GM21390 (cell line): ENCODE data around the gene HMGCS1.
A peak's percentile ranks its signal among the peaks of the same experiment; 100 is the strongest.
"Not testable (repeated sequence)": the region's sequence is repeated elsewhere in the genome, so short reads cannot be mapped to it uniquely, and the experiment has no call there.

Experiments used
- ATAC-seq: cut with Tn5 transposase; IDR thresholded peaks from one replicate; pipeline ENCODE4 v1.9.1; 2021; ENCODE audit not compliant: unreplicated experiment

HMGCS1 gene

DNA sequence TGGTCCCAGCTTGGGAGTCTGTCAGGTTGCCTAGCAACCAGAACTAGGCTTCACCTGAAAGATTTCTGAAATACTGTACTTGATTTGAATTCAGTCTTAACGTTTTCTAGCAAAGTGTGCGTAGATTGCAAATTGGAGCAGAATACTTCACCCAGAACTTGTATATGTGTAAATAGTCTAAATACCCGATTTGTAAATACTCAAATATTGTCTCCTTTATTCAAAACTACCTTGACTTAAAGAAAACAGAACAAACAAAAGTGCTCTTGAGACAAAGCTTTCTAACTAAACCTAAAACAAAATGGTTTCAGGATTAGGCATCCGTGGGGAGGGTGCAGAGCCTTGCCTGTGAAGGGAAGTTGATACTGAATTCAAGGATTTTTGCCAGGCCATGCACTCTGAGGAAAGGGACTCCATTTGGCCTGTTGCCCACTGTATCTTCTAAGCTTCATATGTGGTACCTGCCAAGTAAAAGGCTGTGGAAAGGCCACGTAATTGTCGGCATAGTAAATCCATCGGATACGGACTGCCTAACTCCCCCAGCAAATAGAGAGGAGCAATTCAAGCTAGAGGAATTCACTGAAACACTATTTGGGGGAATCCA is 744 bp upstream of the HMGCS1 start:
- ATAC-seq = no peak

DNA sequence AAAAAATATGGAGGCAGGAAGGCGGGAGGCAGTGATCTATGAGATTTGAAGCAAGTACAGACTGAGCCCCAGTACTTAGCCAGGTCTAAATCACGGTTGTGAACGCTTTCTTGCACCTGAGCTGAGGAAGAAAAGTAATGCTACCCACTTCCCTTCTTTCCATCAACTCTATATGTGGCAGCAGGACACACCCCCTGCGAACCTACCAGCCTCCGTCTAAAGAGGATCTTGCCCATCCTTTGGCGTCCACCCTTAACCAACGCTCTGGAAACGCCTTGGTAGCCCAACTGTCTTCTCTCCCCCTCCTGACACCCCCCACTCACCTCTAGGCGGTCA is 545 bp downstream of the HMGCS1 start:
- ATAC-seq = peak; percentile 6

DNA sequence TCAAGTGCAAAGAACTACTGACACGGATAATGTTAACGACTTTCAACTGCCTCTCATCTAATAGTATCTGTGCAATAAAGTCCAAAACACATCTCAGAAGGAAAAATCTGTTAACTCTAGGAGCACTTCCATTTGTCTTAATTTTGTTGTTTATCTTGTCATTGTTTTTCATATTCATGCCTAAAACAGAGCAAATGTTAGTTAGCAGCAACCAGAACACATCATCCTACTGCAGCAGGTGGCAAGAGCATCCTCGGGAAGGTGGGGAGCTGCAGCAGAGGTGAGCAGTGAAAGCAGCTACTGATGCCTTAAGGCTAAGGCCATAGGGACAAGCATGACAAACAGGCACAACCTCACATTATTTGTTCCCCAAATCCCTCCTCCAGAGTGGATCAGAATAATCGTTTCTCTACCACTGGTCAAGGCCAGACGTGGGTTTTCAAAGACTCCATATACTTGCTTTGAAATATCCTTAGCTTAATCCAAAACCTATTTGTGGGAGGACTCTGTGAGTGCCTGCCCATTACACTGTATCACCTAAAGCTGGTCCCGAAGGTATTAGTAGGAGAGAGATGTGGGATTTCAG is 1.0 kb downstream of the HMGCS1 start:
- no peak for ATAC-seq

DNA sequence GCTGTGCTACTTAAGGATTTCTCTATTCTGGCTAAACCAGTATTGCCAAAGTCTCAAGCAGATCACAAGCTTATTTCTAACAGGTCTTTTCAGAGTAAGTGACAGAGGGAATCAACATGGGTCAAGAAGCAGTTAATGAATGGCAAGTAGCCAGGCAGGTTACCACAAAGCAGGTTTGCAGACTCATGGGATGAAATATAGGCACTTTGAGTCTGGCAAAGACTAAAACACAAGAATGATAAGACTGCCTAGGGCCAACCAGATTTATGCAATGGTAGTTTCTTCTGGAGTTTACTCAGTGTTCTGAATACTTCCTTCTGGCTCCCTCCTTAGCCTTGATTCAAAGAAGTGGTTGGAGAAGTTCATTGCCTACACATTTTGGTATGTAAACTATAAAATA is 3.6 kb downstream of the HMGCS1 start:
- ATAC-seq = no peak

DNA sequence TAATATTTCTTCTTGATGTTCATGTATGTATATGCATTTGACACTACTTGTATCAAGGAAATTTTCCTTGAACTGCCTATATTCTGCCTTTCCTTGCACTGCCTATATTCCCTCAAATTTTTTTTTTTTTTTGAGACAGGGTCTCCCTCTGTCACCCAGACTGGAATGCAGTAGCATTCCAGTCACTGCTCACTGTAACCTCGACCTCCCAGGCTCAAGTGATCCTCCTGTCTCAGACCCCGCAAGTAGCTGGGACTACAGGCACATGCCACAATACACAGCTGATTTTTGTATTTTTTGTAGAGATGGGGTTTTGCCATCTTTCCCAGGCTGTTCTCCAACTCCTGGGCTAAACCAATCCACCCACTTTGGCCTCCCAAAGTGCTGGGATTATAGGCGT is 4.1 kb downstream of the HMGCS1 start:
- no peak for ATAC-seq

DNA sequence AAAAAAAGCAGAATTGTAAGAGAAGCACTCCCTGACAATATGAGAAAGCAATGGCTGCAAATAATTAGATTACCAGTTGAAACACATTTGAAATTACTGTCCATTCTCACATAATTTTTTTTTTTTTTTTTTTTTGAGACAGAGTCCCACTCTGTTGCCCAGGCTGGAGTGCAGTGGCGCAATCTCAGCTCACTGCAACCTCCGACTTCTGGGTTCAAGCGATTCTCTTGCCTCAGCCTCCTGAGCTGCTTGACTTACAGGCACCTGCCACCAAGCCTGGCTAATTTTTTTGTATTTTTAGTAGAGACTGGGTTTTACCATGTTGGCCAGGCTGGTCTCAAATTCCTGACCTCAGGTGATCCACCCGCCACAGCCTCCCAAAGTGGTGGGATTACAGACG is 6.3 kb downstream of the HMGCS1 start:
- not testable (repeated sequence) for ATAC-seq

DNA sequence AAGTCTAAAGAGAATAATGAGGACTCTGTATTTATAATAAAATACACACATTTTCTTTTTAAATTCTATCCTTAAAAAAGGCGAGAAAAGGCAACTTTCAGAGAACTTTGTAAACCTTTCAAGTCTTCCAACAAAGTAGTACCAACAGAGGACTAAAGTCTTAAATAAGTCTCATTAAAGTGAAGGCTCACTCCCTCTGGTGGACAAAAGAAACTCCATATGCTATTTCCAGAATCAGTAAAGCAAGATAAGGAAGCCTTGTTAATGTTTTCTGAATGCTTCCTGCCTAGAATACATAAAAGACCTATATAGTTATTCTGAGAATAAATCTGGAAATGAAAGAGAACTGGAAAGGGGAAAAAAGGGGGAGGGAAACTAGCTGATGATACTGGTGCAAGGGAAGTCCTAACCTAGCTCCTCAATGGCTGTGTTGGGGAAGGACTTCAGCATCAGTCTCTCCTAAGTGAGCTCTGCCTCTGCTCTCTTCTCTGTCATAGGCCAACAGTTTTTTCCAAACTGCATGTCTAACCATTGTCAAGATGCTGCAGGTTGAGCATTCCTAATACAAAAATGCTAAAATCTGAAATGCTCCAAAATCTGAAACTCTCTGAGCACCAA is 7.2 kb downstream of the HMGCS1 start:
- ATAC-seq = peak; percentile 66

DNA sequence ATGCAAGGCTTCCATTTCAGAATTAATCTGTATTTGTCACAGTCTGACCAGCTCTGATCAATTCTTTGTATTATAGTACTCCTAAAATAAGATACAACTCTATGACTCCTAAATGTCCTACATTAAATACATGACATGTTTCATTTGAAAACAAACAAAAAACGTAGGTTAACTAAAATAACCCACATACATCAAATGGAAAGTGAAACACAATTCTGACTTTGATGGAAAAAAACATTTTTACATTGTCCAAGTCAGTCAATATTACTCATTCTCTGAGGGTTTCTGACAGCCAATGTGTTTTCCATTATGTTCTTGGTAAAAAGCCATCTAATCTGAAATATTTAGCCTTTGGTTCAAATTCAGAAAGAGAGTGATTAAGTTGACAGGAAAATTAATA is 8.7 kb downstream of the HMGCS1 start:
- no peak for ATAC-seq

DNA sequence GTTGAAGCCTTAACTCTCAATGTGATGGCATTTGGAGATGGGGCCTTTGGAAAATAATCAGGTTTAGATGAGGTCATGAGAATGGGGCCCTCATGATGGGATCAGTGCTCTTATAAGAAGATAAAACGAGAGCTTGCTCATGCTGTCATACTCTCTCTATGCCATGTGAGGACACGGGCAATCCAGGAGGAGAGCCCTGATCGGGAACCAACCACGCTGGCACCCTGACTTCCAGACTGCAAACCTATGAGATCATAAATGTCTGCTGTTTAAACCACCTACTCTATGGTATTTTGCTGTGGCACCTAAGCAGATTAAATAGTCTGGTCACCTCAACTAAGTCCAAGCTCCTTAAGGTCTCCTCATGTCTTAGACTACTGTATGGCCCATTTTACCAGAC is 10.0 kb downstream of the HMGCS1 start:
- ATAC-seq = no peak

DNA sequence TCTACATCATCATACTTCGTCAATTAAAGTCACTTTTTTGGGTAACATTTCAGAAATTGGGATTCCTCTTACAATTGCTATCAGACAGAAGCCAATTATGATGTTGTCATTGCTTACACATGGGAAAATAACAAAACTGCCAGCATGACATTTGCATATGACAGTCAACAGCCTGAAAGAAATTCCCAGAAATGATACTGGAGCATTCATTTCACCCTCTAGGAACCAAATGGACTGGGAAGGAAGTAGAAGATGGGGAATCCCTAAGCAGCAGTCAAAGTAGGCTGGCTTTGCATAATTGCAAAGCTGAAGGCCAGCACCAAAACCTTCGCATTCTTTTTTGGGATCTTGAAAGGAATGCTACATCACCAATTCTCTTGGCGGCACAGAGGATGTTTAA is 10.7 kb downstream of the HMGCS1 start:
- no peak for ATAC-seq

DNA sequence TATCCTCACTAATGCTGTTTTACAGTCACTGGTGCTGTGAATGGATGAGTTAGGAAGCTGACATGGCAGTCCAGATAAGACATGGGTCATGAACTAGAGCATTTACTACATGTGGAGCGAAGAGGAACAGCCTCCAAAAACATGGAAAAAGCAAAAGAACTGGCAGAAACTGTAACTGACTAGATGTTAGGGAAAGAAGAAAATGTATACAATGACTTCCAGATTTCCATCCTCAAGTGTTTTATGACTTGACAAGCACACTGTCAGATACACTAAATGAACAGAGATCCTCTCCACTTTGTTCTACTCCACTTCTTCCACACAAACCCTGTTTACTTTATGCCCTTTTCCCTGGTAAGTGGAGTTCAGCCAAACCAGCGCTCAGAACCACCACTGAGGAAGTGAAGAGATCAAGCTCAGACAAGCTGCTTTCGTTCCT is 11.5 kb downstream of the HMGCS1 start:
- no peak for ATAC-seq

DNA sequence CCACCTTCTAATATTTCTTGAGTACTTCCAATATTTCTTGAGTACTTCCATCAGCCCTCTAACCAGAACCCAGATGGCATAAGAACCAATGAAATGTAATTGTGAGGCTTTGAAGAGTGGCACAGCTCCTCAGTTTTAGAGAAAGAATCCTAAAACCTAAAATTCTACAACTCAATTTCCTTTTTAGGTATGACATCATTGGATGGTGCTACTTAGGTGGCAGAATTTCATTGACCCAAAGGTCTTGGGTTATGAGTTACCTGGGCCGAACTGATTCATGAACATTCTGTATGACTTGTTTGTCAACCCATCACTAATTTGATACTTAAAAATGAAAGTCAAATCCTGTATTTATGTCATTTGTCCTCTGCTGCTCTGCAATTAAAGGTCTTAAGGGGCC is 13.1 kb downstream of the HMGCS1 start:
- no peak for ATAC-seq

DNA sequence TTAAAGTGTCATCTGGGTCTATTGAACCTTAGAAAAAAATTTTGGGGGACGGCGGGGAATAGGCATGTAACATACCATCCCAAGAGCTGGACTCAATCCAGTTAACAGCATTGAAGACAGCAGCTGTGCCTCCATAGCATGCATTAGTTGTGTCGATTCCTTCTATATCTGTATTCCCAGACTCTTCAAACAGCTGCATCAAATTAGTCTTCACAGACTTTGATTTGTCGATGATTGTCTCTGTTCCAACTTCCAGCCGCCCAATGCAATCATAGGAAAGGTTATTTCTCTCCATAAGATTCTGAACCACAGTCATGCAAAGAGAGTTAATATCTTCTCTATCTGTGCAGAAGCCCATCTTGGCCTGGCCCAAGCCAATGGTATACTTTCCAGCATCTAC is 14.8 kb downstream of the HMGCS1 start:
- ATAC-seq = no peak

DNA sequence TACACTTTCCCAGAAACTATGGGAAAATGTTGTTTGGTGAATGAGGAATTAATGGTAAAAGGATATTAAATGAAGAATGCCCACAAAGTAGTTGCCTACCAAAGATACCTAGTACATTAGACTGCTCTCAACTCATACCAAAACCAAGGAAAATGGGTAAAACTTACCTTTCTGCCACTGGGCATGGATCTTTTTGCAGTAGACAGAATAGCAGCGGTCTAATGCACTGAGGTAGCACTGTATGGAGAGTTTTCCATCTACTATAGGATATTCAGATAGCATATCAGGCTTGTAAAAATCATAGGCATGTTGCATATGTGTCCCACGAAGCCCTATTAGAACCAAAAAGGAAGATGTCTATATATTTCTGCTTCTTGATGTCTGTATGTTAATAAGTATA is 16.4 kb downstream of the HMGCS1 start:
- no peak for ATAC-seq

DNA sequence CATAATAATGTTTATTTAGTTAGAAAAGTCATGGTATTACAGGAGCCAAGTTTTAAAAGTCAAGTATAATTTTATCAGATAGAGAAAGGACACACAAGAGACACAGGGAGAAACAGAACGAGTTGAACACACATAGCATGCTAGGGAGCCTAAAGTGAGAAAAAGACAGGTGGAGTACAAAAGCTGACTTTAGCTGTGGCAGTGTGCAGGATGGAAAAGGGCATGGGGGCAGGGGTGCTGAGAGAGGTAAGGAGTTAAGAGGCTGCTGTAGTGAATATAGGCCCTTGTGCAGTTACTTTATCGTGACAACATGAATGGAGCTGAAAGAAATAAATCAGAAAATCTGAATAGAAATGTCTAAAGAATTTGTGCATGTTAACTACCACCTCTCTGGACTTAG is 18.0 kb downstream of the HMGCS1 start:
- no peak for ATAC-seq

DNA sequence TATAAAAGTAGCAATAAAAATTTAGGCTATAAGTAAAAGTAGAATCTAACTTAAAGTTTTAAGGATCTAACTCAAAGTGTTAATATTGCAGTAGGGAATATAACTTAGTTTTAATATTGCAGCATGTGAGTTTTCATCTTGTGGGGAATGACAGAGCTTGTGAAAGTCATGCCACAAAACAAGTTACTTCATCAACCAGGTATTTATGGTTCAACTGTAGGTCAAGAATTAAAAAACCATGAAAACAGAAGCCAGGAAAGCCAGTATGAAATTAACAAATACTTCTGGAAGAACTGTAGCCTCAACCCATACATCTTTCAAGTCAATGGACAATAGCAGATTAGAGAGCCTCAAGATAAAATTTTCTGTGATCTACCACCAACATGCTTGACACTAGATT is 19.0 kb downstream of the HMGCS1 start:
- ATAC-seq = no peak

DNA sequence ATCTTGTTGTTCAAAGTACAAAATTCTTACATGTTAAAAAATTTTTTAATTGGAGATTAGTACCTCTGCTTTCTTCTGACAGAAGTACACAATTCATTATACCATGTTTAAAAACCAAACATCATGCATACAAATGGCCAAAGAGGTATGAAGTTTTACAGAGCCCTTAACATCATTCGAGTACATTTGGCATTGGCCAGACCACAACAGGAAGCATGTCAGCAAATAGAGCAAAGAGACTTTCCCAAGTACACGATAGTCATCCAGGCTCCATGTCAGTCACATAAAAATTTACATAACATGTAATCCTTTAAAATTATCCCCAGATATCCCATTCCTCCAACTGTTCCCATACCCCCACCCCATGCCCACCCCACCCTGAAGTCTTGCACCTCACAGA is 22.5 kb downstream of the HMGCS1 start:
- no peak for ATAC-seq

DNA sequence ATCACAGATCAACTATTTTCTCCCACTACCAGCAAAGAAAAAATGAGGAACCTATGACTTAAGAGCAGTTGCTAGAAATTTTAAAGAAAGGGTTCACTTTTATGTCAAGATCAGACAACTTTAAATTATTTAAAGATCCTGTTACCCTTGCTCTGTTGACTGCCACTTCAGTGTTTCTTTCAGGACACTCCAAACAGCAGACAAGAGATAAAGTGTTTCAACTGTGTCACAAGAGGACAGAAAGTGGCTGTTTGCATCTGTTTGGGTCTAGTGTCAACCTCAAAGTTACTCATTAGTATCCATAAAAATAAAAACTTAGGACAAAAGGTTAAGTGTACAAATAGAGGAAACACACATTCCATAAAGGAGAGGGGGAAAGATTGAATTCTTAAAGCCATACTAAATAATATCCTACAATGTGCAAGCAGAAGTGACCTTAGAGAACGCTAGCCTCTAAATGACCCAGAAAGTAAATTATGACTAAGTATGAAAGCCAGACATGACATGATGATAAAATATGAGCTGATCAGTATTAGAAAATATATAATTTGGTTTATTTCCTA is 24.9 kb downstream of the HMGCS1 start:
- no peak for ATAC-seq

DNA sequence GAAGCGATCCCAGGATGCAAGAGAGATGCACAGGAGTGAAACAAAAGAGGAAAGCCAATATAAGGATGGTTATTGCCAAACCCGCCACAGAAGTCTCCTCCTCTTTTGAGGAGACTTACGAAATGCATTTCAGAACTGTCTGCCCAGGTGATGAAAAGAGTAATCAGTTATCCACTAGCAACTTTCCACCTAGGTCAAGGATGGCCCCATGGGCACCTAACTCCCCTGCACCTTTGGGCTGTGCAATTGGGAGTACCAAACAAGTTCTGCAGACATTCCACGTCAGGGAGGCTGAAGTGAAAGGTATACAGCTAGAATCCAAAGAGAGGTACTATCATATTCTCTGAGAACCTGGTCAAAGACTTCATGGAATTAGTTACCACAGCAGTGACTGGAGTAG is 25.7 kb downstream of the HMGCS1 start:
- ATAC-seq = no peak

DNA sequence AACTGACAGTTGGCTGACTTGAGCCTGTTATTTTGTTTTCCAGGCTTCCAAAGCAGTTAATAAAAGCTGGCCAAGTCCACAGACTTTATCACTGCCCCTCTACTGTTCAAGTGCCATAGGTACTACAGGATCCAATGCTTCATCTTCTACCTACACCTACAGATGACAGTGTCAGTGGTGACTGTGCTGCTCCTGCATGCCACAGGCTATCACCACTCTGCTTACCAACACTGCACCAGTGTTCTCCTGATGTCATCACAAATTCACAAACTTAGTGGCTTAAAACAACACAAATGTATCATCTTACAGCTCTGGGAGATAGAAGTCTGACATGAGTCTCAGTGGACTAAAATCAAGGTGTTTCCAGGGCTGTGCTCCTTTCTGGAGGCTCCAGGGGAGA is 26.6 kb downstream of the HMGCS1 start:
- ATAC-seq = no peak

DNA sequence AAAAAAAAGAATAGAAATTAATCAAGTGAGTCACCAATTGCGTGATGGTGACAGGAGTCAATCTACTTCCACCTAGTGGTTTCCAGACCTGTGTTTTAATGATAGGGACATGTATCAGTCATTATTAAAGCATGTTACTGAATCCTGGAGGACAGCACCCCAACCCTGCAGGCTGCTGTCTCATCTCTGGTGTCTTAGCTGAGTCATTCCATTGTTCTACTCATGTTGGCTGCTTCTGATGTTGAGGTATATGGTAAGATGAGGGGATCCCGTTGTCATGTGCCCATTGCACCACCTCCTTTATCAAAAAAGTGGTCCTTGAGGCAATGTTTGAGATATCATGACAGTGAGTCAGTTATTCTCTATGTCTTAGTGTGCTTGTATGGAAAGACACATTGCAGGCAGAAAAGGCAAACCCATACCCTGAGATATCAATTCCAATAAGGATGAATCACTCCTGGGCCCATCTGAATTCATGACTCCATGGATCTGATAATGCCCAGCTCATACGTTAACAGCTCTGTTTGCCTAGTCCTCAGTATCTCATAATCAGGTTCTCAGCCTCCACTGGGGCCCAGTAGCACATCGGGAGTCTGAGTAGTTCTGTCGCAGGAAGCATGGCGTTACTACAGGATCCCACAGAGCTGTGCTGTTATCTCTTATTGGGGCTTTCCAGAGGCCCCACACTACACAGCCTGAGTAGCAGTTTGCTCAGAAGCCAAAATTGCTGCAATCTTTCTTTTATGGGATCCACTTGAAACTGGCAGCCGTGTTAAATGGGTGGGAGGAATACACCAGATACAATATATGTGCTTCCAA is 31.2 kb downstream of the HMGCS1 start:
- ATAC-seq = no peak
